ENCODE data around the gene COPB2. TPM values are rescaled to one million over a fixed set of nuclear protein-coding genes. Genes with fewer than 3 reads are reported as not detected.
"Not testable (repeated sequence)": the region's sequence is repeated elsewhere in the genome, so short reads cannot be mapped to it uniquely, and the experiment has no call there.

Gene COPB2
- 102 TPM for polyA plus RNA-seq (2012; ENCODE audit: insufficient read depth, insufficient read length)

GRCh38 chr3:139389552-139390368 lies at the start of gene COPB2:
COPB2 (minus strand) TSS chr3:139389647; CDS start chr3:139389550, 97 bp downstream.
- DNase-seq (ENCODE audit: low read depth, low spot score) = peak; percentile 85

GRCh38 chr3:139434764-139435307 lies 45.4 kb upstream of the COPB2 start:
- DNase-seq (ENCODE audit: low read depth, low spot score) = no peak

More at GRCh38 chr3:139389552-139390368, at the start of gene COPB2:
- H3K4me3 ChIP-seq (ENCODE audit: low read length) = peak within 1 kb of the TSS; percentile 66

GRCh38 chr3:139434228-139434627 lies 44.8 kb upstream of the COPB2 start:
- DNase-seq (ENCODE audit: low read depth, low spot score) = no peak
- no peak overlapping the region for H3K4me3 ChIP-seq (ENCODE audit: low read length)

More at GRCh38 chr3:139434764-139435307, 45.4 kb upstream of the COPB2 start:
- H3K4me3 ChIP-seq (ENCODE audit: low read length) = no peak overlapping the region

DNA sequence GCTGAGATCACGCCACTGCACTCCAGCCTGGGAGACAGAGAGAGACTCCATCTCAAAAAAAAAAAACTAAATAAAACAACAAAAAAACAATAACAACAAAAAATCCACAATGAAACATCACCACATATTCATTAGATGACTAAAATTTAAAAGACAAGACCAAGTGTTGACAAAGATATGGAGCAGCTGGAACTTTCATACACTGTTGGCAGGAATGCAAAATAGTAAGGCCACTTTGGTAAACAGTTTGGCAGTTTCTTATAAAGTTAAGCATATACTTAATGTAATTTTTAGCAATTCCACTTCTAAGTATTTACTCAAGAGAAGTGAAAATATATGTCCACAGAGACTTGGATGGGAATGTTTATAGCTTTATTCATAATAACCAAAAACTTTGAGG lies 43.6 kb upstream of the COPB2 start:
- no peak overlapping the region for H3K4me3 ChIP-seq (ENCODE audit: low read length)

DNA sequence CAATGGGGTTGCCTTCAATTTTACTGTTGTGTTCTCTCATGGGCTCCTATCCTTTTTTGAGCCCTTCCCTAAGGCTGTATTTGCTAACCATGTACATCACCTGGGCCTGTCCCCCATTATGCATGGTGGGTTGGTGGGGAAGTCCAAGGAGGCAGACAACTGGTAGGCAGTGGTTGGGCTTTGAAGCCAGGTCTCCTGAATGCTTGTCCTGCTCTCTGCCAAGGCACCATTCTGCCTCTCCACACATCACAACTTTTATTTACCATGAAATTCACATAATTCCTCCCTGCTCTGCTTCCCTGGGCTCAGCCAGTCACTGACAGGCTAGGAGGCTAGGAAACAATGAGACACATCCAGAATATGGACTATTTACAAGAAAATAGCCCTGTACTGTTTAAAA lies 41.0 kb upstream of the COPB2 start:
- no peak for DNase-seq (ENCODE audit: low read depth, low spot score)
- H3K4me3 ChIP-seq (ENCODE audit: low read length) = no peak overlapping the region

More for the DNA sequence above, 43.6 kb upstream of the COPB2 start:
- DNase-seq (ENCODE audit: low read depth, low spot score) = no peak

DNA sequence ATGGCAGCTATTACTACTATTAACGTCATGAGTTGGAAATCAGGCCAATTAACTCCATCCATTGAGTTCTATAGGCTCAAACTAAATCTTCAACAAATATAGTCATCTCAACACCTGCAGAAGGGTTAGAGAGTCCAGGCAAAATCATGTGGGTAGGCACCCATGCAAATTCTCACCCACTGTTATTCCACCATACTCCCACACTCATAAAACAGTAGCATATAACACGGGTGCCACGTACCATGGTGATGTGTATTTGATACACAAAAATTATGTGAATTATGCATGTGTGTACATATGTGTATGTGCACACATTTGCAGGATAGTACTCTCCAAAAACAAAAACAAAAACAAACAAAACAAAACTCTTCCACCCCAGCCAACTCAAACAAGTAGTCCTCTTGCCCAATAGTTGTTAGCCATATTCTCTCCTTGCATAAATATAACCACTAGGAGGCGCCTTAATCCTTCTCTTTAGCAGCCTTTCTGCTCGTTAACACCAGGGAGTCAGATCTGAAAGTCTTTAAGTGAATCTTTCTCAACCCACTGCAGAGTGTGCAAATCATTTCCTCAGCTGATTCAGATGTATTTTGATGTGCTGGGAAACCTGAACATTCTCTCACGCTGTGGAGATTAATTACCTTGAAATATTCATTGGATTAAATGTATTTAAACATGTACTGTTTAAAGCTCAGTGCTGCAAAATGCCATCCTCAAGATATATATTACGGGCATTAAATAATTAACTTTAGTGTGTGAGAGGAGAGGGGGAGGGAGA lies 38.0 kb upstream of the COPB2 start:
- no peak overlapping the region for H3K4me3 ChIP-seq (ENCODE audit: low read length)
- peak; percentile 67 for DNase-seq (ENCODE audit: low read depth, low spot score)

GRCh38 chr3:139425745-139426400 lies 36.4 kb upstream of the COPB2 start:
- H3K4me3 ChIP-seq (ENCODE audit: low read length) = no peak overlapping the region
- DNase-seq (ENCODE audit: low read depth, low spot score) = no peak

DNA sequence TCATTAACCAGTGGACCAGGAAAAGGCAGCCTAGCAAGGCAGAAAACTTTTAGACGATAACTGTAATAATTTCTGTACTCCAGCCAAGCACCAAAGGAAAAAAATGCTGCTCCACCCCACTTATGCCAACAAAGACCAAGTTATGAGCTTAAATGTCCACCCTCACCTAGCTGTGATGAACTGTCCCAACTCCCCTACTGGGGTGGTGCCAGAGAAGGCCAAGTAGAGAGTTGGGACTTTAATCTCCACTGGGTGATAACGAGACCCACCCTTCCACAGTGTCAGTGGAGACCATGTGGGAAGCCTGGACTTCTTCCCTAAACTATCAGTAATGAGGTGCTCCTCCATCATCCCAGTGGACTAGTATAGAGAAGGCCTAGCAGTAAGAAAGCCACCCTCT lies 33.8 kb upstream of the COPB2 start:
- H3K4me3 ChIP-seq (ENCODE audit: low read length) = no peak overlapping the region
- no peak for DNase-seq (ENCODE audit: low read depth, low spot score)

GRCh38 chr3:139421460-139421859 lies 32.0 kb upstream of the COPB2 start:
- no peak for DNase-seq (ENCODE audit: low read depth, low spot score)
- H3K4me3 ChIP-seq (ENCODE audit: low read length) = no peak overlapping the region

- no peak for DNase-seq (ENCODE audit: low read depth, low spot score)
- no peak overlapping the region for H3K4me3 ChIP-seq (ENCODE audit: low read length)
Measured at GRCh38 chr3:139421040-139421439, 31.6 kb upstream of the COPB2 start.

DNA sequence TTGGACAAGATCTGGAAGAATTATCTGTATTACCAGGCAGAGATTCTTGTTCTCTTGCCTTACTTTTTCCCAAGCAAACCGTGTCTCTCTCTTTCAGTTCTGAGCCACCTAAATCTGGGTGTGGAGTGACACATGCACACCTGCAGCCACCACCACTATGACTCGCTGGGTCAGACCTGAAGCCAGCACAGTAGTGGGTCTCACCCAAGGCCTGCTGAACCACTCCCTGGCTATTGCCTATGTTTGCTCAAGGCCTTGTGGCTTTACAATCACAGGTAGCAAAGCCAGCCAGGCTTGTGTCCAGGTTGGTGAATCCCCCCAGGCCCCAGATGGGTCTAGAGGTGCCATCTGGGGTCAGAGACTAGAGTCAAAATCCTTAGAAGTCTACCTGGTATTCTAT lies 28.7 kb upstream of the COPB2 start:
- H3K4me3 ChIP-seq (ENCODE audit: low read length) = no peak overlapping the region
- DNase-seq (ENCODE audit: low read depth, low spot score) = no peak

DNA sequence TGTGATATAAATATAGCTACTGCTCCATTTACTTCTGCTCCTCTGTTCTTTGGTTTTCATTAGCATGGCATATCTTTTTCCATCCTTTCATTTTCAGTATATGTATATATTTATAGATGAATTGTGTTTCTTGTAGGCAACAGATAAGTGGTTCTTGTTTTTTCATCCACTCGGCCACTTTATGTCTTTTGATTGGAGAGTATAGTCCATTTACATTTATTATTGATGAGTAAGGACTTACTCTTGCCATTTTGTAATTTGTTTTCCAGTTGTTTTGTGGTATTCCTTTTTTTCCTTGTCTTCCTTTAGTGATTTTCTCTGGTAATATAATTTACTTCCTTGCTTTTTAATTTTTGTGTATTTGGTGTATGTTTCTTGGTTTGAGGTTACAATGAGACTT lies 26.8 kb upstream of the COPB2 start:
- DNase-seq (ENCODE audit: low read depth, low spot score) = no peak
- no peak overlapping the region for H3K4me3 ChIP-seq (ENCODE audit: low read length)

GRCh38 chr3:139414608-139415224 lies 25.3 kb upstream of the COPB2 start:
- H3K4me3 ChIP-seq (ENCODE audit: low read length) = no peak overlapping the region
- no peak for DNase-seq (ENCODE audit: low read depth, low spot score)

DNA sequence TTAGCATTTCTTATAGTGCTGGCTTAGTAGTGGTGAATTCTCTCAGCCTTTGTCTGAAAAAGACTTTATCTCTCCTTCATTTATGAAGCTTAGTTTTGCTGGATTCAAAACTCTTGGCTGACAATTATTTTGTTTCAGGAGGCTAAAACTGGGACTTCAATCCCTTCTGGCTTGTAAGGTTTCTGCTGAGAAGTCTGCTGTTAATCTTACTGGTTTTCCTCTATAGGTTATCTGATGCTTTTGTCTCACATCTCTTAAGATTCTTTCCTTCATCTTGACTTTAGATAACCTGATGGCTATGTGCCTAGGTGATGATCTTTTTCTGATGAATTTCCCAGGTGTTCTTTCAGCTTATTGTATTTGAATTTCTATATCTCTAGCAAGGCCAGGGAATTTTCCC lies 23.4 kb upstream of the COPB2 start:
- not testable (repeated sequence) for DNase-seq (ENCODE audit: low read depth, low spot score); H3K4me3 ChIP-seq (ENCODE audit: low read length)

DNA sequence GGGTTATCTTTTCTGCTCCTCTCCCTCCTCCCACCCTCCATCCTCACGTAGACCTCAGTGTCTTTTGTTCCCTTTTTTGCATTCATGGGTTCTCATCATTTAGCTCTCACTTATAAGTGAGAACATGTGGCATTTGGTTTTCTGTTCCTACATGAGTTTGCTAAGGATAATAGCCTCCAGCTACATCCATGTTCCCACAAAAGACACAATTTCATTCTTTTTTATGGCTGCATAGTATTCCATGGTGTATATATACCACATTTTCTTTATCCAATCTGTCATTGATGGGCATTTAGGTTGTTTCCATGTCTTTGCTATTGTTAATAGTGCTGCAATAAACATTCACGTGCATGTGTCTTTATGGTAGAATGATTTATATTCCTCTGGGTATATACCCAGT lies 11.7 kb upstream of the COPB2 start:
- not testable (repeated sequence) for DNase-seq (ENCODE audit: low read depth, low spot score); H3K4me3 ChIP-seq (ENCODE audit: low read length)

- DNase-seq (ENCODE audit: low read depth, low spot score) = no peak
- H3K4me3 ChIP-seq (ENCODE audit: low read length) = no peak overlapping the region
Measured at GRCh38 chr3:139396707-139397106, 7.3 kb upstream of the COPB2 start.

DNA sequence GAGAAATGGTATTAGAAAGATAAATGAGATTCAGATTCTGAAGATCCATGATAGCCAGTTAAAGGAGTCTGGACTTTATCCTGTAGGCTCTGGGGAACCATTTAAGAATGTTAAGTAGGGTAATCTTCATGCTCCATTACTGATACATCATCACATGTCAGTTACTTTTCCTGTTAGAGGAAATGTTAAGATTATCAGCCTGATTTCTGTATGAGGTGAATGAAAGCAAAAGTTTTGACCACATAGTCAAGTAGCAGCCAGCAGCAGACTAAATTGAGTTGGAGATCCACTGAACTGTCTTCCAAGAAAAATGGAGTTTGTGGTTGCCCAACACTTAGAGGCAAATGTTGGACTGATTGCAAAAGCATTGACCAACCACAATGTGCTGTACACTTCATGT lies 4.7 kb upstream of the COPB2 start:
- no peak for DNase-seq (ENCODE audit: low read depth, low spot score)

DNA sequence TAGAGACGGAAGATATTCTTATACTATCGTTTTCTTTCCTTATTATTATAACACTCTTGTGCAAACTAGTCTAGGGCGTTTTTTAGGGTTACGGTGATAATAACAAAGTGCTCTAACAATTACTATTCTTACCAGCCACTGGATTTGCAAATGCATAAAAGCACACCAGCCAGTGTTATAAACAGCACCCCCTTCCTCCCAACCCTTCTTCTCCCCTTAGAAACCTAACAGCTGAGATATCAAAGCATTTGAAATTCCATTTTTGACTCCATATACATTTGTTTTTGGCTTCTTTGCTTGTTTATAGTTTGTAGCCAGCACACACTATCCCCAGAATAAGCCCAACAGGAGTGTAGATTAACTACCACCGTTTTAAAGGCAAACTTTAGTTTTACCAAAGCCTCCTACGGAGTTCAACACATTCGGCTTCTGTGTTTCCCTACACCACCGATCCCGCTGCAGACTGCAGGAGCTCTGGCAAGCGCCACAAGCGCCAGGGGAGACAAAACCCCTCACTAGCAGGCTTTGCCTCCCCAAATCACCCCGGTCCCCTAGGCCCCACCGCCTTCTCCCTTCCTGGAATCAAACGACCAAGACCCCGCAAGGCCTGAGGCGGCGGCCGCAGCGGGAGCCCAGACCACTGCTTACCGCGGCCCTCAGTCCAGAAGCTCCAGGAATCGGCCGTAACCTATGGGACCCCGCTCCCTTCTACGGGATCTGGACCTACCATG lies 461 bp downstream of the COPB2 start:
- H3K4me3 ChIP-seq (ENCODE audit: low read length) = peak overlapping the region; percentile 66
- DNase-seq (ENCODE audit: low read depth, low spot score) = no peak

More for the DNA sequence above, 4.7 kb upstream of the COPB2 start:
- no peak overlapping the region for H3K4me3 ChIP-seq (ENCODE audit: low read length)

All from Jurkat, Clone E6-1 (cell line).